CD4-positive, alpha-beta T cell treated with Interleukin-2 at 100 ng/mL for 4 hours (primary cell): ENCODE data around the gene LRRC40.
"Not testable (repeated sequence)": the region's sequence is repeated elsewhere in the genome, so short reads cannot be mapped to it uniquely, and the experiment has no call there.

ENCODE experiments used
- DNase-seq: peaks from one replicate; pipeline ENCODE4 v3.0.0-alpha.2; 2020; ENCODE audit warnings: low spot score

The LRRC40 gene

GRCh38 chr1:70202173-70202758 lies 3.1 kb downstream of the LRRC40 start:
- DNase-seq: no peak

GRCh38 chr1:70200065-70200464 lies 5.3 kb downstream of the LRRC40 start:
- DNase-seq: no peak

GRCh38 chr1:70196333-70196732 lies 9.0 kb downstream of the LRRC40 start:
- DNase-seq: no peak

- no peak for DNase-seq
Observed at GRCh38 chr1:70195342-70195741, 10.0 kb downstream of the LRRC40 start.

GRCh38 chr1:70194601-70195000 lies 10.8 kb downstream of the LRRC40 start:
- no peak for DNase-seq

- not testable (repeated sequence) for DNase-seq
Observed at GRCh38 chr1:70192446-70192845, 12.9 kb downstream of the LRRC40 start.

- DNase-seq: no peak
Observed at GRCh38 chr1:70190180-70190579, 15.2 kb downstream of the LRRC40 start.

GRCh38 chr1:70188522-70188921 lies 16.9 kb downstream of the LRRC40 start:
- DNase-seq: no peak

- DNase-seq: not testable (repeated sequence)
Observed at GRCh38 chr1:70185181-70185580, 20.2 kb downstream of the LRRC40 start.

GRCh38 chr1:70171512-70171911 lies 33.9 kb downstream of the LRRC40 start:
- DNase-seq: no peak

- no peak for DNase-seq
Observed at GRCh38 chr1:70169018-70169839, 36.1 kb downstream of the LRRC40 start.

GRCh38 chr1:70168283-70168682 lies 37.1 kb downstream of the LRRC40 start:
- DNase-seq: no peak

- no peak for DNase-seq
Observed at GRCh38 chr1:70164350-70164749, 41.0 kb downstream of the LRRC40 start.

GRCh38 chr1:70156529-70157120 lies 48.8 kb downstream of the LRRC40 start:
- DNase-seq: no peak

GRCh38 chr1:70153739-70154138 lies 51.6 kb downstream of the LRRC40 start:
- DNase-seq: no peak

GRCh38 chr1:70150444-70150843 lies 54.9 kb downstream of the LRRC40 start:
- no peak for DNase-seq

GRCh38 chr1:70146488-70146887 lies 58.9 kb downstream of the LRRC40 start:
- DNase-seq: no peak

- no peak for DNase-seq
Observed at GRCh38 chr1:70143048-70143659, 62.2 kb downstream of the LRRC40 start.

- DNase-seq: no peak
Observed at GRCh38 chr1:70142075-70142474, 63.3 kb downstream of the LRRC40 start.

- no peak for DNase-seq
Observed at GRCh38 chr1:70140894-70141293, 64.5 kb downstream of the LRRC40 start.

- DNase-seq: no peak
Observed at GRCh38 chr1:70140343-70140742, 65.0 kb downstream of the LRRC40 start.

- DNase-seq: no peak
Observed at GRCh38 chr1:70134148-70134547, 71.2 kb downstream of the LRRC40 start.

GRCh38 chr1:70117046-70117445 lies 88.3 kb downstream of the LRRC40 start:
- no peak for DNase-seq
